Osteocyte (in vitro differentiated cells): ENCODE measurements around the gene ZNF425. TPM values are rescaled to one million over a fixed set of nuclear protein-coding genes. Genes with fewer than 3 reads are reported as not detected.

Source experiments
- DNase-seq: peaks from one replicate; pipeline ENCODE4 v3.0.0; 2021; ENCODE audit warnings: mixed read lengths; ENCODE audit not compliant: unreplicated experiment; ENCODE audit errors: extremely low spot score
- H3K27ac Mint-ChIP-seq: one replicate; pipeline ENCODE4 v1.8.0; 2021; ENCODE audit warnings: mild to moderate bottlenecking, mixed read lengths; ENCODE audit not compliant: unreplicated experiment
- H3K27me3 Mint-ChIP-seq: one replicate; pipeline ENCODE4 v1.8.0; 2021; ENCODE audit warnings: mixed read lengths; ENCODE audit not compliant: unreplicated experiment
- H3K36me3 Mint-ChIP-seq: one replicate; pipeline ENCODE4 v1.8.0; 2021; ENCODE audit warnings: mixed read lengths; ENCODE audit not compliant: unreplicated experiment
- H3K4me1 Mint-ChIP-seq: one replicate; pipeline ENCODE4 v1.8.0; 2021; ENCODE audit warnings: mixed read lengths; ENCODE audit not compliant: unreplicated experiment
- H3K4me3 Mint-ChIP-seq: one replicate; pipeline ENCODE4 v1.8.0; 2021; ENCODE audit warnings: mild to moderate bottlenecking, moderate library complexity, mixed read lengths; ENCODE audit not compliant: unreplicated experiment
- H3K9me3 Mint-ChIP-seq: one replicate; pipeline ENCODE4 v1.8.0; 2021; ENCODE audit warnings: mixed read lengths; ENCODE audit not compliant: unreplicated experiment
- CTCF ChIP-seq: fragments of 200-600 bp; sonication (generic); IDR thresholded peaks from 2 replicates; pipeline ENCODE4 v1.5.0; 2021; ENCODE audit warnings: antibody characterized with exemption, mild to moderate bottlenecking, moderate library complexity
- total RNA-seq: library from RNA; stranded (reverse); gene quantifications from 2 replicates; pipeline ENCODE4 v1.2.1, GENCODE V29; 2021

The ZNF425 gene
- total RNA-seq, 1 donor from 2014 or later = 6.2 TPM

GRCh38 chr7:149104749-149105148, 21.4 kb downstream of the ZNF425 start:
- Mint-ChIP-seq H3K9me3 (no peaks in the 10 kb centered on the region), H3K27ac (no peak overlapping the region), H3K27me3 (no peaks in the 10 kb centered on the region), H3K4me3 (no peak overlapping the region), H3K4me1 (no peaks in the 10 kb centered on the region), H3K36me3 (peaks cover 14% of the 10 kb centered on the region)
- no peak for TF ChIP-seq CTCF
- DNase-seq = no peak

GRCh38 chr7:149104214-149104613, 21.9 kb downstream of the ZNF425 start:
- no peaks in the 10 kb centered on the region for H3K4me1 Mint-ChIP-seq
- H3K4me3 Mint-ChIP-seq = no peak overlapping the region
- H3K9me3 Mint-ChIP-seq = no peaks in the 10 kb centered on the region
- no peak for TF ChIP-seq CTCF
- DNase-seq = no peak
- H3K36me3 Mint-ChIP-seq = peaks cover 14% of the 10 kb centered on the region
- H3K27me3 Mint-ChIP-seq = no peaks in the 10 kb centered on the region
- no peak overlapping the region for H3K27ac Mint-ChIP-seq

GRCh38 chr7:149103424-149103823, 22.7 kb downstream of the ZNF425 start:
- TF ChIP-seq CTCF = no peak

GRCh38 chr7:149102666-149103065, 23.5 kb downstream of the ZNF425 start:
- no peaks in the 10 kb centered on the region for H3K9me3 Mint-ChIP-seq
- no peak overlapping the region for H3K27ac Mint-ChIP-seq
- TF ChIP-seq CTCF = no peak
- peaks cover 14% of the 10 kb centered on the region for H3K36me3 Mint-ChIP-seq
- H3K27me3 Mint-ChIP-seq = no peaks in the 10 kb centered on the region
- H3K4me1 Mint-ChIP-seq = no peaks in the 10 kb centered on the region
- no peak for DNase-seq
- H3K4me3 Mint-ChIP-seq = no peak overlapping the region

More at GRCh38 chr7:149103424-149103823, 22.7 kb downstream of the ZNF425 start:
- no peaks in the 10 kb centered on the region for H3K9me3 Mint-ChIP-seq
- no peak overlapping the region for H3K4me3 Mint-ChIP-seq
- H3K27me3 Mint-ChIP-seq = no peaks in the 10 kb centered on the region
- no peaks in the 10 kb centered on the region for H3K4me1 Mint-ChIP-seq
- H3K27ac Mint-ChIP-seq = no peak overlapping the region
- peaks cover 14% of the 10 kb centered on the region for H3K36me3 Mint-ChIP-seq
- DNase-seq = no peak

- DNase-seq = no peak
- no peak overlapping the region for H3K27ac Mint-ChIP-seq
- H3K27me3 Mint-ChIP-seq = no peaks in the 10 kb centered on the region
- H3K9me3 Mint-ChIP-seq = no peaks in the 10 kb centered on the region
- no peak overlapping the region for H3K4me3 Mint-ChIP-seq
- no peak for TF ChIP-seq CTCF
- H3K36me3 Mint-ChIP-seq = peaks cover 14% of the 10 kb centered on the region
- H3K4me1 Mint-ChIP-seq = peaks cover 3% of the 10 kb centered on the region
These were observed 25.3 kb downstream of the ZNF425 start for GRCh38 chr7:149100821-149101220.
